H1 (cell line): ENCODE measurements around the gene ZNF521. TPM values are rescaled to one million over a fixed set of nuclear protein-coding genes. Genes with fewer than 3 reads are reported as not detected.

Experiments used
- CTCF ChIA-PET: fragments of 300-600 bp; sonication (Branson Sonifier 250); formaldehyde crosslinking; loops from one replicate; lab custom pipeline; 2021; ENCODE audit not compliant: partially characterized antibody; lab: Charles Lee
- POLR2A ChIA-PET: fragments of 300-600 bp; sonication (Branson Sonifier 250); formaldehyde crosslinking; loops from one replicate; lab custom pipeline; 2021; ENCODE audit warnings: inconsistent platforms; ENCODE audit not compliant: partially characterized antibody; lab: Charles Lee
- DNase-seq, 2 experiments: peaks; one replicate each; pipeline versions ENCODE4 v3.0.0 to v3.0.0-alpha.2; 2010 to 2022; ENCODE audit warnings: low spot score in 2 of 2, low read depth in 1 of 2, mixed read lengths in 1 of 2
- FAIRE-seq: peaks from 2 replicates; lab custom pipeline; 2011; peaks lifted over from hg19 to GRCh38; lab: Jason Lieb, UNC
- H2AFZ ChIP-seq: 2 replicates; pipeline ENCODE4 v1.8.1; 2012; ENCODE audit warnings: low read length, inconsistent platforms
- H2AK5ac ChIP-seq: 2 replicates; pipeline ENCODE4 v1.6.1; 2013; ENCODE audit warnings: low read depth, low read length
- H2BK120ac ChIP-seq: replicated peaks from 2 replicates; pipeline ENCODE3; 2013; ENCODE audit warnings: low read depth, low read length, inconsistent platforms
- H2BK12ac ChIP-seq: 2 replicates; pipeline ENCODE4 v1.6.1; 2013; ENCODE audit warnings: low read depth, low read length
- H2BK15ac ChIP-seq: 2 replicates; pipeline ENCODE4 v1.6.1; 2013; ENCODE audit warnings: low read length
- H2BK20ac ChIP-seq: 2 replicates; pipeline ENCODE4 v1.6.1; 2013; ENCODE audit warnings: low read length
- H2BK5ac ChIP-seq: 2 replicates; pipeline ENCODE4 v1.6.1; 2013; ENCODE audit warnings: low read depth, low read length
- H3K14ac ChIP-seq: 2 replicates; pipeline ENCODE4 v1.6.1; 2013; ENCODE audit warnings: inconsistent platforms; ENCODE audit not compliant: insufficient read length
- H3K18ac ChIP-seq: 2 replicates; pipeline ENCODE4 v1.6.1; 2013; ENCODE audit warnings: low read length; ENCODE audit errors: extremely low read depth
- H3K23ac ChIP-seq: 2 replicates; pipeline ENCODE4 v1.6.1; 2013; ENCODE audit warnings: inconsistent platforms; ENCODE audit not compliant: insufficient read length
- H3K23me2 ChIP-seq: 2 replicates; pipeline ENCODE4 v1.6.1; 2013; ENCODE audit warnings: low read depth, low read length
- H3K27ac ChIP-seq: 2 replicates; pipeline ENCODE4 v1.6.1; 2011; ENCODE audit warnings: low read depth, low read length, inconsistent platforms
- H3K27me3 ChIP-seq, 4 experiments: replicated peaks in 1 of 4; 1 replicate in 1 of 4; 2 replicates in 3 of 4; pipeline versions ENCODE4 v1.6.1 to v1.8.1; 2011 to 2013; ENCODE audit warnings: low read length in 3 of 4, mild to moderate bottlenecking in 3 of 4, inconsistent platforms in 2 of 4, mixed read lengths in 2 of 4, moderate library complexity in 1 of 4; ENCODE audit not compliant: control insufficient read depth in 3 of 4, insufficient read depth in 3 of 4; ENCODE audit errors: extremely low read depth in 1 of 4
- H3K36me3 ChIP-seq, 4 experiments: 2 replicates each; pipeline versions ENCODE4 v1.6.1 to v1.8.1; 2011 to 2013; ENCODE audit warnings: mild to moderate bottlenecking in 4 of 4, low read length in 3 of 4, moderate library complexity in 2 of 4, control low read depth in 1 of 4, inconsistent platforms in 1 of 4; ENCODE audit not compliant: insufficient read depth in 4 of 4, control insufficient read depth in 2 of 4
- H3K4ac ChIP-seq: replicated peaks from 2 replicates; pipeline ENCODE3; 2013; ENCODE audit warnings: low read length, low read depth, mixed read lengths, inconsistent platforms; ENCODE audit not compliant: insufficient read length
- H3K4me1 ChIP-seq, 4 experiments: replicated peaks in 1 of 4; 1 replicate in 1 of 4; 2 replicates in 3 of 4; pipeline versions ENCODE4 v1.6.1 to v1.8.1; 2011 to 2013; ENCODE audit warnings: low read length in 3 of 4, inconsistent platforms in 2 of 4, mixed read lengths in 1 of 4; ENCODE audit not compliant: insufficient read depth in 4 of 4, control insufficient read depth in 3 of 4
- H3K4me2 ChIP-seq, 2 experiments: 2 replicates each; pipeline versions ENCODE4 v1.6.1 to v1.8.1; 2011 to 2013; ENCODE audit warnings: low read depth in 2 of 2, low read length in 2 of 2, control low read depth in 1 of 2, inconsistent platforms in 1 of 2, mild to moderate bottlenecking in 1 of 2; ENCODE audit not compliant: insufficient read depth in 1 of 2
- H3K4me3 ChIP-seq, 4 experiments: fragments of 200-600, 300-600 bp in 1 of 4; sonication (generic), shearing (Covaris generic), sonication (Bioruptor Twin) in 1 of 4; 2 replicates each; pipeline versions ENCODE4 v1.5.1 to v1.8.1; 2011 to 2016; ENCODE audit warnings: low read length in 4 of 4, low read depth in 3 of 4, control low read depth in 2 of 4, inconsistent platforms in 2 of 4, mild to moderate bottlenecking in 2 of 4, mixed read lengths in 1 of 4, moderate library complexity in 1 of 4; ENCODE audit not compliant: insufficient read depth in 2 of 4; ENCODE audit errors: extremely low read depth in 1 of 4
- H3K56ac ChIP-seq: replicated peaks from 2 replicates; pipeline ENCODE3; 2013; ENCODE audit warnings: low read depth, mild to moderate bottlenecking, mixed read lengths, low read length, inconsistent platforms; ENCODE audit not compliant: insufficient read length
- H3K79me1 ChIP-seq: 2 replicates; pipeline ENCODE4 v1.6.1; 2013; ENCODE audit warnings: low read depth, low read length, control low read depth
- H3K79me2 ChIP-seq, 2 experiments: 2 replicates each; pipeline versions ENCODE4 v1.6.1 to v1.8.1; 2012 to 2013; ENCODE audit warnings: low read length in 2 of 2, mild to moderate bottlenecking in 2 of 2, inconsistent platforms in 1 of 2; ENCODE audit not compliant: insufficient read depth in 2 of 2, control insufficient read depth in 1 of 2
- H3K9ac ChIP-seq, 4 experiments: replicated peaks in 1 of 4; 1 replicate in 1 of 4; 2 replicates in 3 of 4; pipeline versions ENCODE4 v1.6.1 to v1.8.1; 2011 to 2013; ENCODE audit warnings: low read depth in 3 of 4, low read length in 3 of 4, control low read depth in 2 of 4, mild to moderate bottlenecking in 2 of 4, moderate library complexity in 2 of 4, inconsistent platforms in 1 of 4; ENCODE audit errors: extremely low read depth in 1 of 4
- H3K9me3 ChIP-seq, 2 experiments: 2 replicates each; pipeline versions ENCODE4 v1.6.1 to v1.8.1; 2012 to 2013; ENCODE audit warnings: mild to moderate bottlenecking in 2 of 2, moderate library complexity in 2 of 2, control low read depth in 1 of 2, inconsistent platforms in 1 of 2, low read depth in 1 of 2, low read length in 1 of 2, mixed read lengths in 1 of 2; ENCODE audit not compliant: insufficient read depth in 2 of 2
- H4K20me1 ChIP-seq, 2 experiments: replicated peaks in 1 of 2; 2 replicates each; pipeline versions ENCODE3 to v1.8.1; 2011 to 2013; ENCODE audit warnings: inconsistent platforms in 2 of 2, low read length in 2 of 2, mild to moderate bottlenecking in 1 of 2; ENCODE audit not compliant: insufficient read depth in 2 of 2, control insufficient read depth in 1 of 2
- H4K5ac ChIP-seq: 2 replicates; pipeline ENCODE4 v1.6.1; 2013; ENCODE audit warnings: low read length, low read depth, mixed read lengths, inconsistent platforms; ENCODE audit not compliant: insufficient read length
- H4K8ac ChIP-seq: 2 replicates; pipeline ENCODE4 v1.8.0; 2013; ENCODE audit warnings: mild to moderate bottlenecking, moderate library complexity, low read length, inconsistent platforms; ENCODE audit not compliant: insufficient read depth; ENCODE audit errors: extremely low read depth
- H4K91ac ChIP-seq: replicated peaks from 2 replicates; pipeline ENCODE3; 2013; ENCODE audit warnings: low read length, mixed read lengths, inconsistent platforms; ENCODE audit not compliant: insufficient read length
- BRCA1 ChIP-seq: IDR thresholded peaks from 2 replicates; pipeline ENCODE4 v1.6.1; 2012; ENCODE audit warnings: low read depth, low read length, improper control_type of control experiment
- CEBPB ChIP-seq: IDR thresholded peaks from 2 replicates; pipeline ENCODE4 v1.6.1; 2012; ENCODE audit warnings: low read depth, low read length
- CTBP2 ChIP-seq: IDR thresholded peaks from 2 replicates; pipeline ENCODE4 v1.7.0; 2011; ENCODE audit warnings: borderline replicate concordance, mild to moderate bottlenecking, moderate library complexity, mixed read lengths, low read length; ENCODE audit not compliant: insufficient read depth, insufficient read length
- KDM1A ChIP-seq: fragments of 200-600, 300-600 bp; sonication (generic); IDR thresholded peaks from 2 replicates; pipeline ENCODE4 v1.7.1; 2016; ENCODE audit warnings: mild to moderate bottlenecking, low read length, borderline replicate concordance
- NANOG ChIP-seq: IDR thresholded peaks from 2 replicates; pipeline ENCODE4 v1.6.1; 2011; ENCODE audit warnings: low read length, low read depth, mild to moderate bottlenecking, inconsistent platforms; ENCODE audit not compliant: insufficient read depth, poor library complexity, severe bottlenecking
- POLR2A ChIP-seq, 2 experiments: IDR thresholded peaks; 1 replicate in 1 of 2; 2 replicates in 1 of 2; pipeline ENCODE4 v1.6.1; 2011; ENCODE audit warnings: low read depth in 2 of 2, low read length in 2 of 2, mild to moderate bottlenecking in 2 of 2; ENCODE audit errors: control extremely low read depth in 1 of 2
- POLR2AphosphoS5 ChIP-seq: IDR thresholded peaks from 2 replicates; pipeline ENCODE4 v1.6.1; 2011; ENCODE audit warnings: low read depth, low read length
- POU5F1 ChIP-seq: IDR thresholded peaks from 2 replicates; pipeline ENCODE4 v1.6.1; 2011; ENCODE audit warnings: low read depth, mild to moderate bottlenecking, low read length, moderate library complexity
- RAD21 ChIP-seq, 2 experiments: IDR thresholded peaks in 1 of 2; conservative IDR thresholded peaks in 1 of 2; 2 replicates each; pipeline ENCODE4 v1.6.1; 2011; ENCODE audit warnings: low read depth in 2 of 2, low read length in 2 of 2, improper control_type of control experiment in 1 of 2, inconsistent platforms in 1 of 2, mild to moderate bottlenecking in 1 of 2, moderate library complexity in 1 of 2
- TAF7 ChIP-seq: optimal IDR thresholded peaks from 2 replicates; pipeline ENCODE3; 2011; ENCODE audit warnings: low read depth, mild to moderate bottlenecking, inconsistent platforms, low read length, moderate library complexity, borderline replicate concordance
- TEAD4 ChIP-seq: IDR thresholded peaks from 2 replicates; pipeline ENCODE4 v1.6.1; 2012; ENCODE audit warnings: low read depth, low read length, inconsistent platforms, mixed read lengths
- ZNF274 ChIP-seq: IDR thresholded peaks from 2 replicates; pipeline ENCODE4 v1.7.0; 2012; ENCODE audit warnings: low read length, borderline replicate concordance; ENCODE audit errors: extremely low read depth
- WGBS, 2 experiments: shearing (Covaris generic) in 1 of 2; methylation state at CpG; one replicate each; pipeline versions ENCODE4 v1.1.6 to v1.1.7; 2013 to 2015; ENCODE audit warnings: low lambda C conversion rate in 2 of 2, mixed read lengths in 2 of 2, inconsistent platforms in 1 of 2, low coverage in 1 of 2, missing lambda C conversion rate in 1 of 2; ENCODE audit not compliant: insufficient replicate concordance in 2 of 2, insufficient coverage in 1 of 2, insufficient read length in 1 of 2; ENCODE audit errors: extremely low coverage in 1 of 2, missing lambda C conversion rate in 1 of 2; 5-methylcytosine and 5-hydroxymethylcytosine counted together
- polyA plus RNA-seq, 7 experiments: library from polyadenylated mRNA; depleted of rRNA in 3 of 7; stranded (reverse) in 5 of 7; unstranded in 2 of 7; fragments of >200 nt in 5 of 7; fragments of 200-250 nt in 2 of 7; gene quantifications; 1 replicate in 5 of 7; 2 replicates in 1 of 7; 4 replicates in 1 of 7; pipeline versions ENCODE4 v1.2.1 to v1.2.3, GENCODE V29; 2011 to 2013; ENCODE audit warnings: missing spikeins in 2 of 7, mixed read lengths in 2 of 7
- total RNA-seq: library from RNA; stranded (reverse); fragmentation: NEBNext Ultra II Directional; extraction: Animal tissue kit (Norgen Biotek cat#: 25700); gene quantifications from 2 replicates; pipeline ENCODE4 v1.2.1, GENCODE V29; 2021

Gene ZNF521
- total and polyA plus RNA-seq, 2 of the 8 experiments (the other 6 are each of a cell fraction or from before 2014, with no cell fraction given): 9.5 to 15.8 TPM

DNA sequence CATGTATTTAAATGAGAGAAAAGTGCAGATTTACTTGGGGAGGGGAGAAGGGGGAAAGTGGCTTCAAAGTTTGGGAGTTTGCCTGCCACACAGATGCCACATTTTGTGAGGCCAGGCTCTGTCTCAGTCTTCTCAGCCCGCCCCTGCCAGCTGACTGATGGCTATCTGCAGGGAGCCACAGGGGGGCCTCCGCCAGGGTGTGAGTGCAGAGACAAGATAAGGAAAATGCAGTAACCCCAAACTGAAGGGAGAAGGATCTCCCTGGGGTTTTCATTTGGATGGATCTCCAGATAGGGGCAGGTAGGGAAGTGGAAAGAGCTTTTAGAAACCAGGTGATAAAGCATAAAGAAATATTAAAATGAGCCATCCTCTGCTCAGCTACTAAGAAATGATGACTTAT lies 128.8 kb downstream of the ZNF521 start:
- no peak overlapping the region for H3K4me3 ChIP-seq
- H3K79me2 ChIP-seq: no peaks in the 10 kb centered on the region
- CTCF ChIA-PET: interaction anchor here (1.0 kb wide), 1 partner anchor 13 kb away, joined by 4 read pairs; no protein-coding TSS in a partner anchor
- H3K4me2 ChIP-seq: no peak overlapping the region
- no peak overlapping the region for H3K4ac ChIP-seq
- no peaks in the 10 kb centered on the region for H3K27me3 ChIP-seq
- H2AFZ ChIP-seq: no peak overlapping the region
- FAIRE-seq (peak; percentile 55), DNase-seq (peak; percentile 2 to 64)
- H3K27ac ChIP-seq: no peak overlapping the region
- H2BK15ac ChIP-seq: no peak overlapping the region
- H3K9ac ChIP-seq: no peak overlapping the region
- no peaks in the 10 kb centered on the region for H3K9me3 ChIP-seq
- H2AK5ac ChIP-seq: no peak overlapping the region
- no peak overlapping the region for H3K23ac ChIP-seq
- no peak for TF ChIP-seq POLR2AphosphoS5
- no peak for TF ChIP-seq TEAD4
- TF ChIP-seq CEBPB: no peak
- no peak for TF ChIP-seq BRCA1
- TF ChIP-seq POU5F1: no peak
- no peak for TF ChIP-seq CTBP2
- no peak for TF ChIP-seq POLR2A (IDR thresholded peaks at IDR 0.05; ENCODE audit: control extremely low read depth in 1 of 2, low read depth in 2 of 2, low read length in 2 of 2)
- no peak for TF ChIP-seq TAF7
- no peak for TF ChIP-seq KDM1A
- peak; percentile 14 for TF ChIP-seq NANOG
- peak in 1 of 2 experiments; percentile 32; a peak in 1 of 4 replicates for TF ChIP-seq RAD21 (IDR thresholded peaks at IDR 0.05 in 1 of 2, conservative IDR thresholded peaks at IDR 0.05 in 1 of 2; ENCODE audit: low read depth in 2 of 2, low read length in 2 of 2)
- TF ChIP-seq ZNF274: no peak
- no peak overlapping the region for H2BK5ac ChIP-seq
- H3K36me3 ChIP-seq: peaks cover 2 to 20% (median 5%) of the 10 kb centered on the region in 4 experiments; a peak in 4 of 8 replicates
- no peak overlapping the region for H4K91ac ChIP-seq
- no peaks in the 10 kb centered on the region for H3K79me1 ChIP-seq
- H3K23me2 ChIP-seq: no peaks in the 10 kb centered on the region
- H2BK12ac ChIP-seq: no peak overlapping the region
- no peak overlapping the region for H2BK20ac ChIP-seq
- no peak overlapping the region for H4K5ac ChIP-seq
- no peak overlapping the region for H4K8ac ChIP-seq
- H4K20me1 ChIP-seq: peaks cover 0 to 3% of the 10 kb centered on the region in 2 experiments
- POLR2A ChIA-PET: no interaction called here
- H3K18ac ChIP-seq: no peak overlapping the region
- H3K4me1 ChIP-seq: no peaks in the 10 kb centered on the region; a peak in 1 of 7 replicates
- WGBS, 2 experiments: 23% methylated on average over 2 of the region's 2 CpGs; no CpG with 5 or more reads in 1 of the 2 experiments
- no peak overlapping the region for H3K56ac ChIP-seq
- H2BK120ac ChIP-seq: no peak overlapping the region
- no peak overlapping the region for H3K14ac ChIP-seq
